IMR-90 (cell line): ENCODE data around the gene TTC28. TPM values are rescaled to one million over a fixed set of nuclear protein-coding genes. Genes with fewer than 3 reads are reported as not detected.

Experiments
- ATAC-seq: fragments of 200-7000 bp; cut with Tn5 transposase; 2 replicates; pipeline ENCODE4 v1.9.1; 2020; ENCODE audit warnings: low read depth, mild to moderate bottlenecking, moderate library complexity
- BruUV-seq: library from RNA; stranded (reverse); fragments of 400-500 nt; replicated peaks from 2 replicates; lab custom pipeline; 2021; lab: Mats Ljungman, UMichigan
- CTCF ChIA-PET: fragments of 300-600 bp; formaldehyde crosslinking; extraction: SDS; loops from one replicate; lab custom pipeline; 2021; ENCODE audit warnings: antibody characterized with exemption; lab: Yijun Ruan, JAX
- POLR2A ChIA-PET: fragments of 300-600 bp; sonication (Branson Sonifier 250); formaldehyde crosslinking; loops from one replicate; lab custom pipeline; 2022; ENCODE audit warnings: antibody characterized with exemption; ENCODE audit not compliant: unreplicated experiment; lab: Charles Lee
- DNase-seq: peaks from one replicate; pipeline ENCODE4 v3.0.0; 2013
- H2AFZ ChIP-seq: replicated peaks from 2 replicates; pipeline ENCODE3; 2013; ENCODE audit warnings: low read length, mild to moderate bottlenecking; ENCODE audit not compliant: poor library complexity
- H2AK5ac ChIP-seq: 2 replicates; pipeline ENCODE4 v1.6.1; 2013; ENCODE audit warnings: low read depth, low read length, inconsistent platforms
- H2AK9ac ChIP-seq: replicated peaks from 2 replicates; pipeline ENCODE3; 2013; ENCODE audit warnings: mild to moderate bottlenecking, low read depth, low read length, moderate library complexity; ENCODE audit not compliant: poor library complexity
- H2BK120ac ChIP-seq: 2 replicates; pipeline ENCODE4 v1.6.1; 2013; ENCODE audit warnings: low read depth, low read length, inconsistent platforms
- H2BK15ac ChIP-seq: 3 replicates; pipeline ENCODE4 v1.6.1; 2013; ENCODE audit warnings: low read depth, low read length, inconsistent platforms
- H2BK20ac ChIP-seq: 2 replicates; pipeline ENCODE4 v1.6.1; 2013; ENCODE audit warnings: low read depth, mild to moderate bottlenecking, inconsistent platforms, low read length, moderate library complexity
- H2BK5ac ChIP-seq: 2 replicates; pipeline ENCODE4 v1.6.1; 2013; ENCODE audit warnings: mild to moderate bottlenecking, low read depth, low read length, inconsistent platforms; ENCODE audit not compliant: poor library complexity, severe bottlenecking
- H3K14ac ChIP-seq: replicated peaks from 2 replicates; pipeline ENCODE4 v1.6.1; 2013; ENCODE audit warnings: low read depth, low read length, inconsistent platforms
- H3K18ac ChIP-seq: 2 replicates; pipeline ENCODE4 v1.6.1; 2013; ENCODE audit warnings: low read depth, low read length, control low read depth
- H3K23ac ChIP-seq: 2 replicates; pipeline ENCODE4 v1.6.1; 2013; ENCODE audit warnings: low read depth, low read length, inconsistent platforms
- H3K27ac ChIP-seq: 2 replicates; pipeline ENCODE4 v1.5.1; 2013; ENCODE audit warnings: mild to moderate bottlenecking, control low read depth, low read length; ENCODE audit not compliant: insufficient read depth
- H3K27me3 ChIP-seq: 2 replicates; pipeline ENCODE4 v1.6.1; 2013; ENCODE audit warnings: low read length; ENCODE audit not compliant: control insufficient read depth, insufficient read depth
- H3K36me3 ChIP-seq: 2 replicates; pipeline ENCODE4 v1.6.1; 2013; ENCODE audit warnings: low read length, mixed read lengths; ENCODE audit not compliant: control insufficient read depth, insufficient read depth
- H3K4ac ChIP-seq: 2 replicates; pipeline ENCODE4 v1.6.1; 2013; ENCODE audit warnings: low read depth, low read length, inconsistent platforms
- H3K4me1 ChIP-seq: 2 replicates; pipeline ENCODE4 v1.6.1; 2013; ENCODE audit warnings: low read length, mixed read lengths; ENCODE audit not compliant: control insufficient read depth, insufficient read depth
- H3K4me2 ChIP-seq: 2 replicates; pipeline ENCODE4 v1.6.1; 2013; ENCODE audit warnings: low read depth, mild to moderate bottlenecking, control low read depth, low read length, moderate library complexity
- H3K4me3 ChIP-seq: 2 replicates; pipeline ENCODE4 v1.5.1; 2013; ENCODE audit warnings: low read depth, mild to moderate bottlenecking, control low read depth, low read length, moderate library complexity; ENCODE audit not compliant: insufficient read depth
- H3K56ac ChIP-seq: 2 replicates; pipeline ENCODE4 v1.6.1; 2013; ENCODE audit warnings: low read length, inconsistent platforms; ENCODE audit not compliant: insufficient read depth; ENCODE audit errors: extremely low read depth
- H3K79me1 ChIP-seq, 2 experiments: 2 replicates each; pipeline ENCODE4 v1.6.1; 2013; ENCODE audit warnings: low read length in 2 of 2, inconsistent platforms in 1 of 2, low read depth in 1 of 2
- H3K9ac ChIP-seq: 2 replicates; pipeline ENCODE4 v1.6.1; 2013; ENCODE audit warnings: low read depth, low read length, control low read depth
- H3K9me1 ChIP-seq: 2 replicates; pipeline ENCODE4 v1.6.1; 2013; ENCODE audit warnings: low read length, inconsistent platforms; ENCODE audit not compliant: insufficient read depth
- H3K9me3 ChIP-seq: 2 replicates; pipeline ENCODE4 v1.6.1; 2013; ENCODE audit warnings: low read length; ENCODE audit not compliant: control insufficient read depth, insufficient read depth
- H4K20me1 ChIP-seq: 2 replicates; pipeline ENCODE4 v1.6.1; 2013; ENCODE audit warnings: low read length, inconsistent platforms; ENCODE audit not compliant: insufficient read depth
- H4K5ac ChIP-seq: 2 replicates; pipeline ENCODE4 v1.6.1; 2013; ENCODE audit warnings: mild to moderate bottlenecking, low read depth, low read length, control low read depth
- H4K8ac ChIP-seq, 2 experiments: 2 replicates each; pipeline ENCODE4 v1.6.1; 2013; ENCODE audit warnings: low read depth in 2 of 2, low read length in 2 of 2, control low read depth in 1 of 2, inconsistent platforms in 1 of 2
- H4K91ac ChIP-seq: 2 replicates; pipeline ENCODE4 v1.6.1; 2013; ENCODE audit warnings: low read depth, low read length, inconsistent platforms; ENCODE audit not compliant: insufficient read depth
- BHLHE40 ChIP-seq: fragments of 150-350 bp; IDR thresholded peaks from 2 replicates; pipeline ENCODE4 v1.6.1; 2016; ENCODE audit warnings: mild to moderate bottlenecking, low read depth, low read length
- CEBPB ChIP-seq: IDR thresholded peaks from 2 replicates; pipeline ENCODE4 v1.6.1; 2012; ENCODE audit warnings: low read depth, low read length, improper control_type of control experiment
- CHD1 ChIP-seq: IDR thresholded peaks from 2 replicates; pipeline ENCODE4 v1.6.1; 2012; ENCODE audit warnings: low read depth, low read length, improper control_type of control experiment
- FOS ChIP-seq: fragments of 150-350 bp; IDR thresholded peaks from 2 replicates; pipeline ENCODE4 v1.6.1; 2016; ENCODE audit warnings: low read depth, low read length
- MAFK ChIP-seq: IDR thresholded peaks from 2 replicates; pipeline ENCODE4 v1.6.1; 2012; ENCODE audit warnings: low read depth, low read length, improper control_type of control experiment
- MAZ ChIP-seq: IDR thresholded peaks from 2 replicates; pipeline ENCODE4 v1.6.1; 2012; ENCODE audit warnings: low read depth, mild to moderate bottlenecking, low read length, improper control_type of control experiment, moderate library complexity, borderline replicate concordance
- MXI1 ChIP-seq: IDR thresholded peaks from 2 replicates; pipeline ENCODE4 v1.6.1; 2012; ENCODE audit warnings: low read depth, mild to moderate bottlenecking, low read length, moderate library complexity, borderline replicate concordance
- NFE2L2 ChIP-seq: fragments of 150-350 bp; IDR thresholded peaks from 2 replicates; pipeline ENCODE4 v1.6.1; 2016; ENCODE audit warnings: low read depth, mild to moderate bottlenecking, low read length
- POLR2A ChIP-seq: IDR thresholded peaks from 2 replicates; pipeline ENCODE4 v1.6.1; 2012; ENCODE audit warnings: mild to moderate bottlenecking, low read depth, low read length
- RAD21 ChIP-seq: IDR thresholded peaks from 2 replicates; pipeline ENCODE4 v1.6.1; 2012; ENCODE audit warnings: low read length, improper control_type of control experiment
- RCOR1 ChIP-seq: IDR thresholded peaks from 2 replicates; pipeline ENCODE4 v1.6.1; 2012; ENCODE audit warnings: mild to moderate bottlenecking, low read length, improper control_type of control experiment; ENCODE audit not compliant: insufficient replicate concordance
- RFX5 ChIP-seq: IDR thresholded peaks from 2 replicates; pipeline ENCODE4 v1.8.0; 2012; ENCODE audit warnings: low read depth, mild to moderate bottlenecking, low read length, moderate library complexity
- SMC3 ChIP-seq: fragments of 150-350 bp; IDR thresholded peaks from 2 replicates; pipeline ENCODE4 v1.6.1; 2016; ENCODE audit warnings: low read depth, mild to moderate bottlenecking, antibody characterized with exemption, low read length, moderate library complexity
- USF2 ChIP-seq: fragments of 150-350 bp; IDR thresholded peaks from 2 replicates; pipeline ENCODE4 v1.6.1; 2017; ENCODE audit warnings: mild to moderate bottlenecking, antibody characterized with exemption, low read length, low read depth
- WGBS, 2 experiments: methylation state at CpG; one replicate each; pipeline versions ENCODE4 v1.1.5 to v1.1.7; 2013; ENCODE audit warnings: missing lambda C conversion rate in 2 of 2; ENCODE audit not compliant: insufficient read length in 1 of 2; ENCODE audit errors: extremely low coverage in 2 of 2; 5-methylcytosine and 5-hydroxymethylcytosine counted together
- dilution Hi-C: fragments of 300-500 bp; cut with HindIII; formaldehyde crosslinking; loops from one replicate; pipeline ENCODE4 v1.14.3; 2018; ENCODE audit warnings: low sequenced_read_pairs; ENCODE audit not compliant: unreplicated experiment
- in situ Hi-C: fragments of 300-500 bp; cut with MboI; formaldehyde crosslinking; loops from 3 replicates; pipeline ENCODE4 v1.14.3; 2019; ENCODE audit warnings: low sequenced_read_pairs, inconsistent platforms, mixed read lengths
- intact Hi-C: fragments of 100-400 bp; cut with micrococcal nuclease; formaldehyde crosslinking; loops from 2 replicates; pipeline ENCODE4 v1.10.0; 2022
- polyA plus RNA-seq, 3 experiments: library from polyadenylated mRNA; depleted of rRNA; stranded (reverse); fragments of >200 nt; gene quantifications; 2 replicates each; pipeline ENCODE4 v1.2.3, GENCODE V29; 2012; ENCODE audit warnings: low replicate concordance in 1 of 3
- total RNA-seq: library from RNA; depleted of rRNA; stranded (reverse); fragments of >200 nt; gene quantifications from 2 replicates; pipeline ENCODE4 v1.2.3, GENCODE V29; 2012
- TF ChIP-seq, protein P1 (sequence below): conservative IDR thresholded peaks from 2 replicates; pipeline ENCODE4 v1.5.1; 2012; ENCODE audit warnings: mild to moderate bottlenecking, low read depth, low read length, improper control_type of control experiment
- TF ChIP-seq, protein P2 (sequence below): fragments of 150-350 bp; IDR thresholded peaks from 2 replicates; pipeline ENCODE4 v1.6.1; 2016; ENCODE audit warnings: low read depth, mild to moderate bottlenecking, low read length, moderate library complexity, borderline replicate concordance

The TTC28 gene
- total and polyA plus RNA-seq, 2 of the 4 experiments (the other 2 are of a cell fraction): 5.6 to 13.3 TPM

- TF ChIP-seq CEBPB (no peak), BHLHE40 (no peak), NFE2L2 (no peak), RFX5 (no peak), SMC3 (no peak), MXI1 (no peak), USF2 (no peak), POLR2A (no peak), CHD1 (no peak), RCOR1 (no peak), FOS (no peak), MAZ (no peak), MAFK (no peak), RAD21 (no peak)
- TF ChIP-seq, protein P1, sequence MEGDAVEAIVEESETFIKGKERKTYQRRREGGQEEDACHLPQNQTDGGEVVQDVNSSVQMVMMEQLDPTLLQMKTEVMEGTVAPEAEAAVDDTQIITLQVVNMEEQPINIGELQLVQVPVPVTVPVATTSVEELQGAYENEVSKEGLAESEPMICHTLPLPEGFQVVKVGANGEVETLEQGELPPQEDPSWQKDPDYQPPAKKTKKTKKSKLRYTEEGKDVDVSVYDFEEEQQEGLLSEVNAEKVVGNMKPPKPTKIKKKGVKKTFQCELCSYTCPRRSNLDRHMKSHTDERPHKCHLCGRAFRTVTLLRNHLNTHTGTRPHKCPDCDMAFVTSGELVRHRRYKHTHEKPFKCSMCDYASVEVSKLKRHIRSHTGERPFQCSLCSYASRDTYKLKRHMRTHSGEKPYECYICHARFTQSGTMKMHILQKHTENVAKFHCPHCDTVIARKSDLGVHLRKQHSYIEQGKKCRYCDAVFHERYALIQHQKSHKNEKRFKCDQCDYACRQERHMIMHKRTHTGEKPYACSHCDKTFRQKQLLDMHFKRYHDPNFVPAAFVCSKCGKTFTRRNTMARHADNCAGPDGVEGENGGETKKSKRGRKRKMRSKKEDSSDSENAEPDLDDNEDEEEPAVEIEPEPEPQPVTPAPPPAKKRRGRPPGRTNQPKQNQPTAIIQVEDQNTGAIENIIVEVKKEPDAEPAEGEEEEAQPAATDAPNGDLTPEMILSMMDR: no peak
- TF ChIP-seq, protein P2, sequence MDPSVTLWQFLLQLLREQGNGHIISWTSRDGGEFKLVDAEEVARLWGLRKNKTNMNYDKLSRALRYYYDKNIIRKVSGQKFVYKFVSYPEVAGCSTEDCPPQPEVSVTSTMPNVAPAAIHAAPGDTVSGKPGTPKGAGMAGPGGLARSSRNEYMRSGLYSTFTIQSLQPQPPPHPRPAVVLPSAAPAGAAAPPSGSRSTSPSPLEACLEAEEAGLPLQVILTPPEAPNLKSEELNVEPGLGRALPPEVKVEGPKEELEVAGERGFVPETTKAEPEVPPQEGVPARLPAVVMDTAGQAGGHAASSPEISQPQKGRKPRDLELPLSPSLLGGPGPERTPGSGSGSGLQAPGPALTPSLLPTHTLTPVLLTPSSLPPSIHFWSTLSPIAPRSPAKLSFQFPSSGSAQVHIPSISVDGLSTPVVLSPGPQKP: no peak
- in situ Hi-C loops (no loop called here), dilution Hi-C loops (no loop called here), intact Hi-C loops (no loop called here)
- no peak for ATAC-seq
- Histone ChIP-seq H3K4me3 (no peak overlapping the region), H3K4me2 (no peak overlapping the region), H3K27ac (no peak overlapping the region), H3K9me3 (no peaks in the 10 kb centered on the region), H2BK15ac (no peak overlapping the region), H3K27me3 (no peaks in the 10 kb centered on the region), H2AFZ (no peak overlapping the region), H2BK120ac (no peak overlapping the region), H4K5ac (no peak overlapping the region), H3K9me1 (no peaks in the 10 kb centered on the region), H3K18ac (no peak overlapping the region), H3K36me3 (no peaks in the 10 kb centered on the region), H3K23ac (no peak overlapping the region), H4K20me1 (no peaks in the 10 kb centered on the region), H3K14ac (no peak overlapping the region), H2BK20ac (no peak overlapping the region), H3K9ac (no peak overlapping the region), H2AK9ac (no peak overlapping the region), H4K8ac (no peak overlapping the region), H3K79me1 (no peaks in the 10 kb centered on the region; a peak in 1 of 4 replicates), H3K4ac (no peak overlapping the region), H4K91ac (no peak overlapping the region), H2AK5ac (no peak overlapping the region), H2BK5ac (no peak overlapping the region), H3K4me1 (peaks cover 2% of the 10 kb centered on the region), H3K56ac (no peak overlapping the region)
- ChIA-PET POLR2A (no interaction called here), CTCF (interaction anchor here (0.6 to 1.2 kb wide), 2 partner anchors 17 to 1135 kb away, joined by 3 to 4 read pairs; no protein-coding TSS in a partner anchor)
- no peak for DNase-seq
- no TSS peak for BruUV-seq
- WGBS, 2 experiments: 100% methylated on average over 2 of the region's 4 CpGs; no CpG with 5 or more reads in 1 of the 2 experiments
Measured at GRCh38 chr22:27947448-27947847, 732.2 kb downstream of the TTC28 start.
